ENCODE data around the gene IGFBP4.

The IGFBP4 gene

GRCh38 chr17:40490289-40490853, 47.1 kb downstream of the IGFBP4 start:
- no peak for DNase-seq (ENCODE audit: low read depth)

GRCh38 chr17:40490982-40491381, 47.7 kb downstream of the IGFBP4 start:
- no peak for DNase-seq (ENCODE audit: low read depth)

DNA sequence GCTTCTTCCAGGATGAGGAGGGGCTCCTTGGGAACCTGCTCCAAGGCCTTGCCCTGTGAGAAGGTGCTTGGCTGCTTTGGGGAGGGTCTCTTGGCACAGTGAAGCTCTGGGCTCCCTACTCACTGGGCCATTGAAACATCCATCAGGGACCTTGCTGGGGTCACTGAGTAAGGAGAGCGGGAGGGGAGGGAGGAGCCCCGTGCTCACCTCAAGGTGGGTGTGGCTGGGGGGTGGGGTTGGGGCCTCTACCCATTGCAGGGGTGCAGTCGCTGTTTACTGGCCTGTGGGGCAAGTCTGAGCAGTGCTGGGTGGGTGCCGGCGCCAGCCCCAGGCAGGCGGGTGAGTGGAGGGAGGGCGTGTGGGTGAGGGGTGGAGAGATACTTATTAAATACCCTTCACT, 48.2 kb downstream of the IGFBP4 start:
- no peak for DNase-seq (ENCODE audit: low read depth)

DNA sequence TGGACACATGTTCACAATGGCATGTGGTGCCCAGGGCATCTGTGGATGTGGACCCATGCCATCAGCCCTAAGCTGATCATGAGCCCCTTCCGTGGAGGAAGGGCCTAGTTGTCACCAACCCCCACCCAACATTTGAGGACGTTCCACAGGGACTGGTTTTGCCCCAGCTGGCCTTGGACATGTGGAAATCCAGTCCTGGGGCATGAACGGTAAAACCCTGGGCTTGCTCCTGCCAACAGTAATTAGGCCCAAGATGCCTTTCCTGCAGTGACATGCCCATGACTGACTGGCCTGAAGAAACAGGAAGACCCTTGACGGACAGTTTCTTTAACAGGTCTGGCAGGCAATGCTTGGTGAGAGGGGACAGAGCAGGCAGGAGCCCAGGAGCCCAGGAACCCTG, 50.4 kb downstream of the IGFBP4 start:
- DNase-seq (ENCODE audit: low read depth), result no peak

GRCh38 chr17:40495140-40495539, 51.9 kb downstream of the IGFBP4 start:
- no peak for DNase-seq (ENCODE audit: low read depth)

DNA sequence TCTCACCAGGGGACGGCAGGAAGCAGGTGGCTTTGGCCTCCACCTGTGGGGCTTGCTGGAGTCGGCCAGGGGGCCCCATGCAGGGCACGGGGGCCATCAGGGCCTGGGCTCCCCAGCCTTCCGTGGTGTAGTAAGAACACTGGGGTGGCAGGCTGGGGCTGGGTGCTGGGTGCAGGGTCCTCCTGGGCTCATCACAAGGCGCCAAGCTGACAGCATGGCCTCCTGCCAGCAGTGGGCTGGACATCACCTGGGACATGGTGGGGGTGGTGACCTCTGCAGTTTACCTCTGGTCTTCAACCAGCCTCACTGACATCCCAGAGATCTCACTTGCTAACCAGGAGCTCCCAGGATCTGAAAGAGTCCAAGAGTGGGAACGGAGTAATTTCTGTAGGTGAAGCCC, 52.9 kb downstream of the IGFBP4 start:
- DNase-seq (ENCODE audit: low read depth), result no peak

DNA sequence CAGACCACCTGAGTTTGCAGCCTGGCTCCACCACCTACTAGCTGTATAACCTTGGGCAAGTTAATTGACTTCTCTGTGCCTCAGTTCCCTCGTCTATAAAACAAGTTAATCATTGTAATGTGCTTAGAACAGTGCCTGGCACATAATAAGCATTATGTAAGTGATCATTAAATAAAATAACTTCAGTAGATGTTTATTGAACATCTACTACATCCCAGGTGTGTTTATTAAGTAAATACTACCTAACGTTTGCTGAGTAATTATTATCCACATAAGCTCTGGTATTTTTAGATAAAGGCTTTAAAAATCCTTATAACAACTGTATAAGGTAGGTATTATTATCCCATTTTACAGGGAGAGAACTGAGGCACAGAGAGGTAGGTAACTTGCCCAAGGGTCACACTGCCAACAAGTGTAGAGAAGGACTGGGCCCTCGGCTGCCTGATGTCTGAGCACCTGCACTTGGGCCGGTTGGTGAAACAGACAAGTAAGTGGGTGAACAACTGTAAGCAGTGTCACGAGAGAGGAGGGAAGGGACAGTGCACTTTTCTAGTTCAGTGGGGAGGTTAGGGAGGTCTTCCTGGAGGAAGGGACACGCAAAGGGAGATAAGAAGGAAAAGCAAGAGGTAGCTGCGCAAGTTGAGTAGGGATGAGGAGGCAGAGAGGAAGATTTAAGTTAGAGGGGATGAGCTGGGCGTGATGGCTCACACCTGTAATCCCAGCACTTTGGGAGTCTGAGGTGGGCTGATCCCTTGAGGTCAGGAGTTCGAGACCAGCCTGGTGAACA, 53.6 kb downstream of the IGFBP4 start:
- no peak for DNase-seq (ENCODE audit: low read depth)

- no peak for DNase-seq (ENCODE audit: low read depth)
Observed at GRCh38 chr17:40497695-40498094, 54.4 kb downstream of the IGFBP4 start.

- DNase-seq (ENCODE audit: low read depth), result no peak
Observed at GRCh38 chr17:40498281-40499084, 55.2 kb downstream of the IGFBP4 start.

DNA sequence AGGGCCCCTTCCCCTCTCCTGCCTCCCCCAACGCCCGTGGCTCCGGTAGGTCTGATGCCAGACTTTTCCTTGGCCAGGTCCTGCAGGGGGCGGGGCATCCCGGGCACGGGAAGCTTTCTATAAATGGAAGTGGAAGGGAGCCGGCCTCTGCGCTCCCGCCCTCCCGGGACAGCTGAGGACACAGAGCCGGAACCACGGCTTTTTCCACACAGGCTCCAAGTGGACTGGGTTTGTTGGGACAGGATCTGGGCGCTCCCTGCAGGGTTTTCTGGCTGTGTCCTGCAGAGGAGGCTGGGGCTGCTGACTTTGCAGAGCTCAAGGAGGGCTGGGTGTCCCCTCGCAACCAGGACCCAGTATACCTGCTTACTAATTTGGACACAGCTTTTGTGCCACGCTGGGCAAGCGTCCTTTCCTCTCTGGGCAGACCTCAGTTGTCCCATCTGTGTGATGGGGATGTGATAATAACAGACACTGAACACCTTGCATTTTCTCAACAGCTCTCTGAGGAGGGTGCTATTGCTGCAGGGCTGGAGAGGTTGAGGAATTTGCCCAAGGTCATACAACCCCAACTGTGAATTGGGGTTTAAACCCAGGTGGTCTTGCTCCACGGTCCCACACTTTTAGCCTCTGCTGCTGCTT, 56.4 kb downstream of the IGFBP4 start:
- no peak for DNase-seq (ENCODE audit: low read depth)

GRCh38 chr17:40500190-40500589, 56.9 kb downstream of the IGFBP4 start:
- no peak for DNase-seq (ENCODE audit: low read depth)

GRCh38 chr17:40500709-40501108, 57.5 kb downstream of the IGFBP4 start:
- DNase-seq (ENCODE audit: low read depth), result no peak

GRCh38 chr17:40501499-40501911, 58.3 kb downstream of the IGFBP4 start, which contains the start of gene TNS4:
Gene TNS4, minus strand, starts transcription at chr17:40501623. Its CDS starts 5,198 bp downstream, at chr17:40496425.
- DNase-seq (ENCODE audit: low read depth), result no peak

DNA sequence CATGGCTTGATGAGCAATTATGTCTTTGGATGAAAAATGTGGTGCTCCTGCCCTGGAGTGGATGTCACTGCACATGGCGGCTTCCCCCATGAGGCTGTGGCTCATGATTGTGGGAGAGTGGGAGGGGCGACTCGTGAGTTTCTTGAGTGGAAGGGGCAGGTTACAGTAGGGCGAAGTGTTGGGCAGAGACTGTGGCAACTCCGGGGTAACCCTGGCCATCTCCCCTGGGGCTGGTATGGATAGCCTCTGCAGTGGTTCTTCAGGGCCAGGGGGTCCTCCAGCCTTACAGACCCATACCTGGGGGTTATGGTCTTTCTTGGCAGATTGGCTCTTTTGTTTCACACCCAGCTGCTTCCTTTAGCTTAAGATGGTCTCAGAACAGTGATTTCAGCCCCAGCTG, 59.5 kb downstream of the IGFBP4 start:
- no peak for DNase-seq (ENCODE audit: low read depth)

DNA sequence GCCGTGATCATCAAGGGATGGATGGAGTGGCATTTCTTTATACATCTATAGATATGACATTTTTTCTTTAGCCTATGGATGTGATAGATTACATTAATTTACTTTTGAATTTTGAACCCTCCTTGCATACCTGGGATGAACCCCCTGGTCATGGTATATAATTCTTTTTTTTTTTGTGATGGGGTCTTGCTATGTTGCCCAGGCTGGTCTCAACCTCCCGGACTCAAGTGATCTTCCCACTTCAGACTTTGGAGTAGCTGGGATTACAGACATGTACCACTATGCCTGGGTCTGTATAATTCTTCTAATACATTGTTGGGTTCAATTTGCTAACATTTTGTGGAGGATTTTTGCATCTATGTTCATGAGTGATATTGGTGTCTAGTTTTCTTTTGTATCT, 59.9 kb downstream of the IGFBP4 start:
- DNase-seq (ENCODE audit: low read depth), result no peak

- DNase-seq (ENCODE audit: low read depth), result no peak
Observed at GRCh38 chr17:40506786-40507185, 63.5 kb downstream of the IGFBP4 start.
